GM10266 (cell line): ENCODE data around the gene DAP.
"Not testable (repeated sequence)": the region's sequence is repeated elsewhere in the genome, so short reads cannot be mapped to it uniquely, and the experiment has no call there.

ENCODE experiments used
- DNase-seq: peaks from one replicate; pipeline ENCODE4 v3.0.0; 2012; ENCODE audit errors: extremely low spot score
- TF ChIP-seq, protein P1 (sequence below): IDR thresholded peaks from 2 replicates; pipeline ENCODE4 v1.5.1; 2012; ENCODE audit warnings: mild to moderate bottlenecking, low read depth; ENCODE audit not compliant: control insufficient read depth, insufficient read depth; ENCODE audit errors: missing control alignments

DAP gene

DNA sequence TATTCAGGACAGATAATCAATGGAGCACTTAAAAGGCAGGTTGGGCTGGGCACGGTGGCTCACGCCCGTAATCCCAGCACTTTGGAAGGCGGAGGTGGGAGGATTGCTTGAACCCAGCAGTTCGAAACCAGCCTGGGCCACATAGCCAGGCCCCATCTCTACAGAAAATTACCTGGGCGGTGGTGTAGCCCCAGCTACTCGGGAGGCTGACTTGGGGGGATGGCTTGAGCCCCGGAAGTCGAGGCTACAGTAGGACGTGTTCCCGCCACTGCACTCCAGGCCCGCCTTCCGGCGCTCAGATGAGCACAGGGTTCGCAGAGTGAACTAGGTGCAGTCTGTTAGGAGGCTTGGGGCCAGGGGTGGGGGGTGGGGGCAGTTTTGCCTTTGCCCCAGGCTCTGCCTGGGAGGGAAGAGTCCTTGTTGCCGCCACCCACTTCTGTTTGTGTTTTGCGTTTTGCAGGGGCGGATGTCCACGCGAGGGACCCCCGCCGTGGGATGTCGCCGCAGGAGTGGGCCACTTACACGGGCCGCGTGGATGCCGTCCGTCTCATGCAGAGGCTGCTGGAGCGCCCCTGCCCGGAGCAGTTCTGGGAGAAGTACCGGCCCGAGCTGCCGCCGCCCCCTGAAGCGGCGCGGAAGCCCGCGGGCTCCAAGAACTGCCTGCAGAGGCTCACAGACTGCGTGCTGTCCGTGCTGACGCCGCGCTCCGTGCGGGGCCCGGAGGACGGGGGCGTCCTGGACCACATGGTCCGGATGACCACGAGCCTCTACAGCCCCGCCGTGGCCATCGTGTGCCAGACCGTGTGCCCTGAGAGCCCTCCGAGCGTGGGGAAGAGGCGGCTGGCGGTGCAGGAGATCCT is 112.0 kb downstream of the DAP start:
- TF ChIP-seq, protein P1, sequence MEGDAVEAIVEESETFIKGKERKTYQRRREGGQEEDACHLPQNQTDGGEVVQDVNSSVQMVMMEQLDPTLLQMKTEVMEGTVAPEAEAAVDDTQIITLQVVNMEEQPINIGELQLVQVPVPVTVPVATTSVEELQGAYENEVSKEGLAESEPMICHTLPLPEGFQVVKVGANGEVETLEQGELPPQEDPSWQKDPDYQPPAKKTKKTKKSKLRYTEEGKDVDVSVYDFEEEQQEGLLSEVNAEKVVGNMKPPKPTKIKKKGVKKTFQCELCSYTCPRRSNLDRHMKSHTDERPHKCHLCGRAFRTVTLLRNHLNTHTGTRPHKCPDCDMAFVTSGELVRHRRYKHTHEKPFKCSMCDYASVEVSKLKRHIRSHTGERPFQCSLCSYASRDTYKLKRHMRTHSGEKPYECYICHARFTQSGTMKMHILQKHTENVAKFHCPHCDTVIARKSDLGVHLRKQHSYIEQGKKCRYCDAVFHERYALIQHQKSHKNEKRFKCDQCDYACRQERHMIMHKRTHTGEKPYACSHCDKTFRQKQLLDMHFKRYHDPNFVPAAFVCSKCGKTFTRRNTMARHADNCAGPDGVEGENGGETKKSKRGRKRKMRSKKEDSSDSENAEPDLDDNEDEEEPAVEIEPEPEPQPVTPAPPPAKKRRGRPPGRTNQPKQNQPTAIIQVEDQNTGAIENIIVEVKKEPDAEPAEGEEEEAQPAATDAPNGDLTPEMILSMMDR, result no peak
- DNase-seq, result no peak

- TF ChIP-seq, protein P1, result no peak
- DNase-seq, result no peak
Measured at GRCh38 chr5:10647640-10648039, 113.4 kb downstream of the DAP start.

GRCh38 chr5:10645671-10646070 is 115.4 kb downstream of the DAP start:
- DNase-seq, result no peak

DNA sequence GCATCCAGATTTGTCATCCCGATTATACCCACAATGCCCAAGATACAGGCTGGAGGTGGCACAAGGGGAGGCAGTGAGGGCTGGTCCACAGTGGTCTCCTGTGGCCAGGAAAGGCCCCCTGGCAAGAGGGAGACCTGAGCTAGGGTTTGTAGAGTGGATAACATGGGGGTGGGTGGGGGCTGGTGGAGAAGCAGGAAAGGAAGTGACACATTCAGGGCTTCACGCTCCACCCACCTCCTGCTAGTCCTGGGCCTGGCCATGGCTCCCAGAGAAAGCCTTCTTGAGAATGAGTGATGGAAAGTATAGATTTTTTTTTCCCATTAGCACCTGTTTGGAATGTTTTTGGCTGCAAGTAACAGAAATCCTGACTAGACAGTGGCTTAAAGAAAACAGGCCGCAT is 115.9 kb downstream of the DAP start:
- TF ChIP-seq, protein P1, result no peak
- DNase-seq, result no peak

More at GRCh38 chr5:10645671-10646070, 115.4 kb downstream of the DAP start:
- TF ChIP-seq, protein P1, result no peak

- TF ChIP-seq, protein P1, result no peak
- DNase-seq, result no peak
Measured at GRCh38 chr5:10644192-10644591, 116.8 kb downstream of the DAP start.

DNA sequence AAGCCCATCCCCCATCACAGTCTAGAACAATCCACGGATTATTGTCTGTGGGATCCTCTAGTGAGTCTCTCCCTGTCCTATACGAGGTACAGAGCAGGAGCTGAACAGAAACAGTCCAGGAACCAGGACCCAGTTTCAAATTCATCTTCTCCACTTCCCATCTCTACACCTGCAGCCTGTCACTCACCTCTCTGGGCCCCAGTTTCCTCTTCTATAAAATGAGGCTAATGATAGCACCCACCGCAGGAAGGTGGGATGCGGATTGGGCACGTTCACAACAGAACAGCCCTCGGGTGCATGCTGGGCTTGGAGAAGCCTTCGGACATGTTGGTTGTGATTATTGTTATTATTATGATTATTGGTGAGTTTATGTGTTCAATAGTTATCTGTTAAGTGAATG is 118.7 kb downstream of the DAP start:
- TF ChIP-seq, protein P1, result no peak
- DNase-seq, result no peak

- no peak for DNase-seq
- TF ChIP-seq, protein P1, result no peak
Measured at GRCh38 chr5:10639846-10640368, 121.1 kb downstream of the DAP start.

GRCh38 chr5:10638723-10639122 is 122.3 kb downstream of the DAP start:
- DNase-seq, result not testable (repeated sequence)
